ENCODE measurements around the gene POU2F2. TPM values are rescaled to one million over a fixed set of nuclear protein-coding genes. Genes with fewer than 3 reads are reported as not detected.
"Not testable (repeated sequence)": the region's sequence is repeated elsewhere in the genome, so short reads cannot be mapped to it uniquely, and the experiment has no call there.

The POU2F2 gene
- total RNA-seq, 2 donors from 2014 or later = 0.11 to 0.83 TPM

GRCh38 chr19:42102877-42103276, 29.4 kb downstream of the POU2F2 start:
- Histone ChIP-seq H3K4me3 (no peak overlapping the region), H3K27me3 (no peaks in the 10 kb centered on the region), H3K4me1 (no peaks in the 10 kb centered on the region), H3K36me3 (no peaks in the 10 kb centered on the region), H3K9me3 (no peaks in the 10 kb centered on the region), H3K27ac (no peak overlapping the region)
- no peak for DNase-seq (ENCODE audit: low spot score)
- TF ChIP-seq, protein P1, sequence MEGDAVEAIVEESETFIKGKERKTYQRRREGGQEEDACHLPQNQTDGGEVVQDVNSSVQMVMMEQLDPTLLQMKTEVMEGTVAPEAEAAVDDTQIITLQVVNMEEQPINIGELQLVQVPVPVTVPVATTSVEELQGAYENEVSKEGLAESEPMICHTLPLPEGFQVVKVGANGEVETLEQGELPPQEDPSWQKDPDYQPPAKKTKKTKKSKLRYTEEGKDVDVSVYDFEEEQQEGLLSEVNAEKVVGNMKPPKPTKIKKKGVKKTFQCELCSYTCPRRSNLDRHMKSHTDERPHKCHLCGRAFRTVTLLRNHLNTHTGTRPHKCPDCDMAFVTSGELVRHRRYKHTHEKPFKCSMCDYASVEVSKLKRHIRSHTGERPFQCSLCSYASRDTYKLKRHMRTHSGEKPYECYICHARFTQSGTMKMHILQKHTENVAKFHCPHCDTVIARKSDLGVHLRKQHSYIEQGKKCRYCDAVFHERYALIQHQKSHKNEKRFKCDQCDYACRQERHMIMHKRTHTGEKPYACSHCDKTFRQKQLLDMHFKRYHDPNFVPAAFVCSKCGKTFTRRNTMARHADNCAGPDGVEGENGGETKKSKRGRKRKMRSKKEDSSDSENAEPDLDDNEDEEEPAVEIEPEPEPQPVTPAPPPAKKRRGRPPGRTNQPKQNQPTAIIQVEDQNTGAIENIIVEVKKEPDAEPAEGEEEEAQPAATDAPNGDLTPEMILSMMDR (IDR thresholded peaks at IDR 0.05) = no peak

- not testable (repeated sequence) for H3K27ac ChIP-seq; H3K4me1 ChIP-seq; DNase-seq (ENCODE audit: low spot score); H3K4me3 ChIP-seq; H3K27me3 ChIP-seq; H3K9me3 ChIP-seq; H3K36me3 ChIP-seq
Observed at GRCh38 chr19:42100241-42100640, 32.0 kb downstream of the POU2F2 start.

DNA sequence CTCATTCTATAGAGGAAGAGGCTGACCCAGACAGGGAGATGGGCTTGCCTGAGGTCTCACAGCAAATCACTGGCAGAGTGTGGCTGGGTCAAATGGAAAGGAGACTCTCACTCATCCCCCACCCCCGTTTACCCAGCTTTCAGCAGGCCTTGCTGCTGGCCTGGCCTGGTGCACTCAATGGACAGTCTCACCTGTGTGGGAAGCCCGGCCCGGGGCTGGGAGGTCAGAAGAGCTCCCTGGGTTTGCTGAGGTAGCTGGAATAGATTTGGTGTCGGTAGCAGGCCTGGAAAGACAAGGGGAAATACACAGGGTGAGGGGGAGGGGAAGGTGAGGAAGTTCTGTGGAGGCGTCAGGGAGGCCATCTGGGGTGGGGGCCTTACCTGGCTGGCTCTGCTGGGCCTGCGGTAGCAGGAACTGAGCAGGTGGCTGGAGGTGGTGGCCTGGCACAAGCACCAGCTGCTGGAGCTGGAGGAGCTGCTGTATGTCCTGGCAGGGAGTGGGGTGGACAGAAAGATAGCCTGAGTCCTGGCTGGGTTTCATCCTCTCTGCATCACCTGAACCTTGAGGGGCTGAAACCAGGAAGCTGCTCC, 32.8 kb downstream of the POU2F2 start:
- Histone ChIP-seq H3K27me3 (peaks cover 0 to 6% of the 10 kb centered on the region in 2 donors), H3K4me3 (no peak overlapping the region), H3K36me3 (no peaks in the 10 kb centered on the region), H3K9me3 (no peaks in the 10 kb centered on the region), H3K4me1 (peaks cover 0 to 6% of the 10 kb centered on the region in 2 donors), H3K27ac (no peak overlapping the region)
- no peak for DNase-seq (ENCODE audit: low spot score)
- TF ChIP-seq, protein P1 (IDR thresholded peaks at IDR 0.05) = no peak

GRCh38 chr19:42098781-42099180, 33.5 kb downstream of the POU2F2 start:
- H3K27me3 ChIP-seq = peaks cover 0 to 6% of the 10 kb centered on the region in 2 donors
- peaks cover 0 to 6% of the 10 kb centered on the region in 2 donors for H3K4me1 ChIP-seq
- H3K36me3 ChIP-seq = no peaks in the 10 kb centered on the region
- no peak for DNase-seq (ENCODE audit: low spot score)
- H3K9me3 ChIP-seq = no peaks in the 10 kb centered on the region
- no peak overlapping the region for H3K27ac ChIP-seq
- H3K4me3 ChIP-seq = no peak overlapping the region
- TF ChIP-seq, protein P1 (IDR thresholded peaks at IDR 0.05) = no peak

- no peak for DNase-seq (ENCODE audit: low spot score)
- Histone ChIP-seq H3K27ac (no peak overlapping the region), H3K36me3 (no peaks in the 10 kb centered on the region), H3K9me3 (no peaks in the 10 kb centered on the region), H3K4me3 (no peak overlapping the region), H3K4me1 (peaks cover 0 to 6% of the 10 kb centered on the region in 2 donors), H3K27me3 (peaks cover 0 to 6% of the 10 kb centered on the region in 2 donors)
- TF ChIP-seq, protein P1 (IDR thresholded peaks at IDR 0.05) = no peak
Observed at GRCh38 chr19:42097461-42097860, 34.8 kb downstream of the POU2F2 start.

DNA sequence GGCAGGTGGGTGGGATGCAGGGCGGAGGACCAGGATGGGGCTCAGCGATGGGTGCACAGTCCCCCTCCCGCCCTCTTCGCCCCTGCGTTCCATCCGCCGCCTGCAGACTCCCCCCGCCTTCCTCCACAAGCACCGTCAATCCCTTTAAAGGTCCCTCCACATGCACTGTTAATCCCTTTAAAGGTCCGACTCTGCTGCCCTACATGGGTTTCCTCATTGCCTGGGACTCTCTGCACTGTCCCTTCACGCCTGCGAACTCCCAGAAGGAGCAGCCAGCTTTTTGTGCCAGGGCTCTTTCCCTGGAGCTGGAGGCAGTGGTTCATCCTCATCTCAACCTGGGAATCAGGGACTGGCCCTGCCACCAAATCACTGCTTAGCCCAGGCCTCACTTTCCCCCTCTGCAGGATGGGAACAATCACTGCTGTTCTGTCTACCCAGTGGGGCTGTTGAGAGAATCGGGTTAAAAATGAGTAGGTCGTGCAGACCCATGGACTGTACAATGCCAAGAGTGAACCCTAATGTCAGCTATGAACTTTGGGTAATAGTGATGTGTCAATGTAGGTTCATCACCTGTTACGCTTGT, 35.9 kb downstream of the POU2F2 start:
- TF ChIP-seq, protein P1 (IDR thresholded peaks at IDR 0.05) = no peak
- Histone ChIP-seq H3K4me1 (peaks cover 0 to 11% of the 10 kb centered on the region in 2 donors), H3K4me3 (no peak overlapping the region), H3K27ac (no peak overlapping the region), H3K9me3 (no peaks in the 10 kb centered on the region), H3K27me3 (peaks cover 0 to 6% of the 10 kb centered on the region in 2 donors), H3K36me3 (no peaks in the 10 kb centered on the region)
- no peak for DNase-seq (ENCODE audit: low spot score)

Data from right atrium auricular region (tissue), 2 donors.